ENCODE data around the gene SLC25A23. TPM values are rescaled to one million over a fixed set of nuclear protein-coding genes. Genes with fewer than 3 reads are reported as not detected.

Gene SLC25A23
- polyA plus RNA-seq, 2 donors: 43.5 to 66.0 TPM

GRCh38 chr19:6417713-6418561 is 41.7 kb downstream of the SLC25A23 start:
- Histone ChIP-seq H3K9me3 (ENCODE audit: control insufficient read depth in 2 of 2, insufficient read depth in 1 of 2, low read depth in 1 of 2, low read length in 1 of 2) (no peaks in the 10 kb centered on the region), H3K4me1 (ENCODE audit: control insufficient read depth in 2 of 2, insufficient read depth in 2 of 2, low read length in 1 of 2) (peaks cover 0 to under 1% of the 10 kb centered on the region in 2 donors), H3K36me3 (ENCODE audit: control insufficient read depth in 2 of 2, insufficient read depth in 2 of 2, low read length in 1 of 2) (peaks cover 41 to 72% of the 10 kb centered on the region in 2 donors), H3K4me3 (ENCODE audit: low read depth in 1 of 2, low read length in 2 of 2) (no peak overlapping the region), H3K27me3 (ENCODE audit: control insufficient read depth in 1 of 2, insufficient read depth in 2 of 2, low read length in 2 of 2) (no peaks in the 10 kb centered on the region), H3K27ac (ENCODE audit: low read depth in 2 of 2, low read length in 1 of 2) (no peak overlapping the region)
- WGBS, 2 donors: 78 to 84% methylated on average over 29 to 33 of the region's 33 CpGs

GRCh38 chr19:6416658-6417405 is 42.8 kb downstream of the SLC25A23 start:
- WGBS, 2 donors: 91% methylated on average over 29 of the region's 29 CpGs
- H3K4me1 ChIP-seq (ENCODE audit: control insufficient read depth in 2 of 2, insufficient read depth in 2 of 2, low read length in 1 of 2): peaks cover 0 to 2% of the 10 kb centered on the region in 2 donors
- H3K36me3 ChIP-seq (ENCODE audit: control insufficient read depth in 2 of 2, insufficient read depth in 2 of 2, low read length in 1 of 2): peaks cover 41 to 72% of the 10 kb centered on the region in 2 donors
- no peak overlapping the region for H3K4me3 ChIP-seq (ENCODE audit: low read depth in 1 of 2, low read length in 2 of 2)
- H3K27ac ChIP-seq (ENCODE audit: low read depth in 2 of 2, low read length in 1 of 2): no peak overlapping the region
- H3K27me3 ChIP-seq (ENCODE audit: control insufficient read depth in 1 of 2, insufficient read depth in 2 of 2, low read length in 2 of 2): no peaks in the 10 kb centered on the region
- H3K9me3 ChIP-seq (ENCODE audit: control insufficient read depth in 2 of 2, insufficient read depth in 1 of 2, low read depth in 1 of 2, low read length in 1 of 2): no peaks in the 10 kb centered on the region

DNA sequence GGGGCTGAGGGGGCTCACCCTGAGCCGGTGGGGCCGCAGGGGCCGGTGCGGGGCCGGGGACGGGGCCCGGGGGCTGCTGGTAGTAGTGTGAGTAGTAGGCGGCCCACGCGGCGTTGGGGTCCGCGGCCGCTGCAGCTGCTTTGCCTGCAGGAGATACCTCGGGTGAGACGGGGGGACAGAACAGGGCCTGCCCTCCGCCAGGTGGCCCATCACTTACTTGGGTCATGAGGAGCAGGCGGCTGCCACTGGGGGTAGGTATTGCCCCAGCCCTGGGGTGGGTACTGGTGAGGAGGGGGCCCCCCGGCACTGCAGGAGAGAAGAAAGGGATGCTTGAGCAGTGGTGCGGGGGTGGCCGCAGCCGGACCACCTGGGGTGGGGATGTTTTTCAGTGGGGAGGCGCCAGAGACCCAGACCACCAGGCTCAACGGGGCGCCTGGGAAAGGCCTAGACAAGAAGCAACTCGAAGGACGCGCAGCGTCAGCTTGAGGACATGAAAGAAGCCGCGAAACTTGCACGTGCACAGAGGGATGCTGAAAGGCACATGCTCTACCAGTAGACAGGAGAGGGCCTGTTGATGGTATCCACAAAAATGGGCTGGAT is 43.9 kb downstream of the SLC25A23 start:
- no peaks in the 10 kb centered on the region for H3K9me3 ChIP-seq (ENCODE audit: control insufficient read depth in 2 of 2, insufficient read depth in 1 of 2, low read depth in 1 of 2, low read length in 1 of 2)
- no peaks in the 10 kb centered on the region for H3K27me3 ChIP-seq (ENCODE audit: control insufficient read depth in 1 of 2, insufficient read depth in 2 of 2, low read length in 2 of 2)
- WGBS, 2 donors: 92 to 94% methylated on average over 32 of the region's 32 CpGs
- peaks cover 0 to 2% of the 10 kb centered on the region in 2 donors for H3K4me1 ChIP-seq (ENCODE audit: control insufficient read depth in 2 of 2, insufficient read depth in 2 of 2, low read length in 1 of 2)
- no peak overlapping the region for H3K27ac ChIP-seq (ENCODE audit: low read depth in 2 of 2, low read length in 1 of 2)
- peaks cover 37 to 60% of the 10 kb centered on the region in 2 donors for H3K36me3 ChIP-seq (ENCODE audit: control insufficient read depth in 2 of 2, insufficient read depth in 2 of 2, low read length in 1 of 2)
- no peak overlapping the region for H3K4me3 ChIP-seq (ENCODE audit: low read depth in 1 of 2, low read length in 2 of 2)

DNA sequence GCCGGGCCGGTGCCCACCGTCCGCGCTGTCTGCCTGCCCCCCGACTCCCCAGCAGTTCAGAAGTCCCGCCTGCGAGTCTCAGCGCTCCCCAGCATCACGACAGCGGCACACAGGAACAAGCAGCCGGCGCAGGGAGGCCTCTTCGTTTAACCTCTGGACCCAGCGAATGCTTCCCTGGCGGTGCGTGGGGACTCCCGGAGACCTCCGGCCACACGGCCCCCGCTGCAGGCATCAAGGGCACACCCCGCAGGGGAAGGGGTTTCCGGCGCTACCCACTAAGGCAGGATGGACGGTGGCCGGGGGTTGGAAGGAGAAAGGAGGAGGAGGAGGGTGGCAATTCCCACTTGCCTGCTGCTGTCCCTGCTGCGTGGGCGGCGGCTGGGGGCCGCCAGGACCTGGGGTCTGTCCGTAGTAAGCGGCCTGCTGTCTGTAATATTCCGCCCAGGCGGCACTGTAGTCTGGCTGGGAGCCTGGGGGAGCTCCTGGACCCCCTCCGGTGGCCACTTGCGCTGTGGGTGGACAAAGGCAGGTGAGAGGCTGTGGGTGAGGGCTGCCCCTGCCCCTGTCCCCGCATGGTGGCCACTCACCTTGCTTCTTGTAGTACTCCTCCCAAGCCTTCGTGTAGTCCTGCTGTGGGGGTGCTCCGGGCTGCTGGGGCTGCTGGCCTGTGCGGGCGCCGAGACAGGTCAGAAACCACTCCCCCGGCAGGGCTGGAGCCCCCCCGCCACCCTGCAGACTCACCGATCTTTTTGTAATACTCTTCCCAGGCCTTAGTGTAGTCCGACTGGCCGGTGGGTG is 44.6 kb downstream of the SLC25A23 start:
- Histone ChIP-seq H3K27ac (ENCODE audit: low read depth in 2 of 2, low read length in 1 of 2) (no peak overlapping the region), H3K4me1 (ENCODE audit: control insufficient read depth in 2 of 2, insufficient read depth in 2 of 2, low read length in 1 of 2) (peaks cover 0 to 2% of the 10 kb centered on the region in 2 donors), H3K36me3 (ENCODE audit: control insufficient read depth in 2 of 2, insufficient read depth in 2 of 2, low read length in 1 of 2) (peaks cover 34 to 53% of the 10 kb centered on the region in 2 donors), H3K27me3 (ENCODE audit: control insufficient read depth in 1 of 2, insufficient read depth in 2 of 2, low read length in 2 of 2) (no peaks in the 10 kb centered on the region), H3K4me3 (ENCODE audit: low read depth in 1 of 2, low read length in 2 of 2) (no peak overlapping the region), H3K9me3 (ENCODE audit: control insufficient read depth in 2 of 2, insufficient read depth in 1 of 2, low read depth in 1 of 2, low read length in 1 of 2) (no peaks in the 10 kb centered on the region)
- 91 to 92% methylated on average over 46 to 47 of the region's 47 CpGs for WGBS, 2 donors

GRCh38 chr19:6413721-6414643 is 45.6 kb downstream of the SLC25A23 start:
- no peaks in the 10 kb centered on the region for H3K9me3 ChIP-seq (ENCODE audit: control insufficient read depth in 2 of 2, insufficient read depth in 1 of 2, low read depth in 1 of 2, low read length in 1 of 2)
- no peaks in the 10 kb centered on the region for H3K27me3 ChIP-seq (ENCODE audit: control insufficient read depth in 1 of 2, insufficient read depth in 2 of 2, low read length in 2 of 2)
- WGBS, 2 donors: 74% methylated on average over 39 to 42 of the region's 42 CpGs
- no peak overlapping the region for H3K27ac ChIP-seq (ENCODE audit: low read depth in 2 of 2, low read length in 1 of 2)
- peaks cover 0 to 2% of the 10 kb centered on the region in 2 donors for H3K4me1 ChIP-seq (ENCODE audit: control insufficient read depth in 2 of 2, insufficient read depth in 2 of 2, low read length in 1 of 2)
- no peak overlapping the region for H3K4me3 ChIP-seq (ENCODE audit: low read depth in 1 of 2, low read length in 2 of 2)
- peaks cover 28 to 46% of the 10 kb centered on the region in 2 donors for H3K36me3 ChIP-seq (ENCODE audit: control insufficient read depth in 2 of 2, insufficient read depth in 2 of 2, low read length in 1 of 2)

- peaks cover 0 to 2% of the 10 kb centered on the region in 2 donors for H3K4me1 ChIP-seq (ENCODE audit: control insufficient read depth in 2 of 2, insufficient read depth in 2 of 2, low read length in 1 of 2)
- WGBS, 2 donors: 57 to 70% methylated on average over 10 of the region's 10 CpGs
- no peak overlapping the region for H3K27ac ChIP-seq (ENCODE audit: low read depth in 2 of 2, low read length in 1 of 2)
- no peaks in the 10 kb centered on the region for H3K9me3 ChIP-seq (ENCODE audit: control insufficient read depth in 2 of 2, insufficient read depth in 1 of 2, low read depth in 1 of 2, low read length in 1 of 2)
- H3K4me3 ChIP-seq (ENCODE audit: low read depth in 1 of 2, low read length in 2 of 2): no peak overlapping the region
- no peaks in the 10 kb centered on the region for H3K27me3 ChIP-seq (ENCODE audit: control insufficient read depth in 1 of 2, insufficient read depth in 2 of 2, low read length in 2 of 2)
- H3K36me3 ChIP-seq (ENCODE audit: control insufficient read depth in 2 of 2, insufficient read depth in 2 of 2, low read length in 1 of 2): peaks cover 25 to 39% of the 10 kb centered on the region in 2 donors
Measured at GRCh38 chr19:6413291-6413690, 46.3 kb downstream of the SLC25A23 start.

- H3K27ac ChIP-seq (ENCODE audit: low read depth in 2 of 2, low read length in 1 of 2): no peak overlapping the region
- H3K4me1 ChIP-seq (ENCODE audit: control insufficient read depth in 2 of 2, insufficient read depth in 2 of 2, low read length in 1 of 2): peaks cover 0 to 2% of the 10 kb centered on the region in 2 donors
- H3K4me3 ChIP-seq (ENCODE audit: low read depth in 1 of 2, low read length in 2 of 2): peak overlapping the region in 1 of 2 donors; percentile 5
- H3K27me3 ChIP-seq (ENCODE audit: control insufficient read depth in 1 of 2, insufficient read depth in 2 of 2, low read length in 2 of 2): no peaks in the 10 kb centered on the region
- WGBS, 2 donors: 50 to 53% methylated on average over 15 of the region's 15 CpGs
- H3K9me3 ChIP-seq (ENCODE audit: control insufficient read depth in 2 of 2, insufficient read depth in 1 of 2, low read depth in 1 of 2, low read length in 1 of 2): no peaks in the 10 kb centered on the region
- H3K36me3 ChIP-seq (ENCODE audit: control insufficient read depth in 2 of 2, insufficient read depth in 2 of 2, low read length in 1 of 2): peaks cover 18 to 32% of the 10 kb centered on the region in 2 donors
Measured at GRCh38 chr19:6412447-6413091, 47.0 kb downstream of the SLC25A23 start.

GRCh38 chr19:6412061-6412446 is 47.5 kb downstream of the SLC25A23 start:
- peaks cover 0 to 2% of the 10 kb centered on the region in 2 donors for H3K4me1 ChIP-seq (ENCODE audit: control insufficient read depth in 2 of 2, insufficient read depth in 2 of 2, low read length in 1 of 2)
- no peak overlapping the region for H3K4me3 ChIP-seq (ENCODE audit: low read depth in 1 of 2, low read length in 2 of 2)
- H3K27me3 ChIP-seq (ENCODE audit: control insufficient read depth in 1 of 2, insufficient read depth in 2 of 2, low read length in 2 of 2): no peaks in the 10 kb centered on the region
- H3K9me3 ChIP-seq (ENCODE audit: control insufficient read depth in 2 of 2, insufficient read depth in 1 of 2, low read depth in 1 of 2, low read length in 1 of 2): no peaks in the 10 kb centered on the region
- H3K27ac ChIP-seq (ENCODE audit: low read depth in 2 of 2, low read length in 1 of 2): no peak overlapping the region
- peaks cover 18 to 27% of the 10 kb centered on the region in 2 donors for H3K36me3 ChIP-seq (ENCODE audit: control insufficient read depth in 2 of 2, insufficient read depth in 2 of 2, low read length in 1 of 2)
- WGBS, 2 donors: 62 to 71% methylated on average over 12 of the region's 12 CpGs
